B cell (primary cell): ENCODE results near the gene S1PR1.

Source experiments
- CTCF ChIP-seq: fragments of 200-600 bp; IDR thresholded peaks from one replicate; pipeline ENCODE4 v1.8.0; 2022; ENCODE audit warnings: antibody characterized with exemption, mild to moderate bottlenecking
- EZH2 ChIP-seq: IDR thresholded peaks from 2 replicates; pipeline ENCODE4 v1.6.1; 2012; ENCODE audit warnings: borderline replicate concordance, low read depth, mild to moderate bottlenecking, moderate library complexity, low read length; ENCODE audit not compliant: insufficient read depth, poor library complexity, severe bottlenecking

- TF ChIP-seq CTCF (no peak), EZH2 (no peak)
Observed at GRCh38 chr1:101280049-101280592, 43.3 kb downstream of the S1PR1 start.
